HG02642 (cell line): ENCODE results near the gene RNF128.

Experiments
- ATAC-seq: cut with Tn5 transposase; IDR thresholded peaks from one replicate; pipeline ENCODE4 v1.9.1; 2021; ENCODE audit warnings: mild to moderate bottlenecking; ENCODE audit not compliant: unreplicated experiment, poor library complexity

RNF128 gene, protein sequence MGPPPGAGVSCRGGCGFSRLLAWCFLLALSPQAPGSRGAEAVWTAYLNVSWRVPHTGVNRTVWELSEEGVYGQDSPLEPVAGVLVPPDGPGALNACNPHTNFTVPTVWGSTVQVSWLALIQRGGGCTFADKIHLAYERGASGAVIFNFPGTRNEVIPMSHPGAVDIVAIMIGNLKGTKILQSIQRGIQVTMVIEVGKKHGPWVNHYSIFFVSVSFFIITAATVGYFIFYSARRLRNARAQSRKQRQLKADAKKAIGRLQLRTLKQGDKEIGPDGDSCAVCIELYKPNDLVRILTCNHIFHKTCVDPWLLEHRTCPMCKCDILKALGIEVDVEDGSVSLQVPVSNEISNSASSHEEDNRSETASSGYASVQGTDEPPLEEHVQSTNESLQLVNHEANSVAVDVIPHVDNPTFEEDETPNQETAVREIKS

DNA sequence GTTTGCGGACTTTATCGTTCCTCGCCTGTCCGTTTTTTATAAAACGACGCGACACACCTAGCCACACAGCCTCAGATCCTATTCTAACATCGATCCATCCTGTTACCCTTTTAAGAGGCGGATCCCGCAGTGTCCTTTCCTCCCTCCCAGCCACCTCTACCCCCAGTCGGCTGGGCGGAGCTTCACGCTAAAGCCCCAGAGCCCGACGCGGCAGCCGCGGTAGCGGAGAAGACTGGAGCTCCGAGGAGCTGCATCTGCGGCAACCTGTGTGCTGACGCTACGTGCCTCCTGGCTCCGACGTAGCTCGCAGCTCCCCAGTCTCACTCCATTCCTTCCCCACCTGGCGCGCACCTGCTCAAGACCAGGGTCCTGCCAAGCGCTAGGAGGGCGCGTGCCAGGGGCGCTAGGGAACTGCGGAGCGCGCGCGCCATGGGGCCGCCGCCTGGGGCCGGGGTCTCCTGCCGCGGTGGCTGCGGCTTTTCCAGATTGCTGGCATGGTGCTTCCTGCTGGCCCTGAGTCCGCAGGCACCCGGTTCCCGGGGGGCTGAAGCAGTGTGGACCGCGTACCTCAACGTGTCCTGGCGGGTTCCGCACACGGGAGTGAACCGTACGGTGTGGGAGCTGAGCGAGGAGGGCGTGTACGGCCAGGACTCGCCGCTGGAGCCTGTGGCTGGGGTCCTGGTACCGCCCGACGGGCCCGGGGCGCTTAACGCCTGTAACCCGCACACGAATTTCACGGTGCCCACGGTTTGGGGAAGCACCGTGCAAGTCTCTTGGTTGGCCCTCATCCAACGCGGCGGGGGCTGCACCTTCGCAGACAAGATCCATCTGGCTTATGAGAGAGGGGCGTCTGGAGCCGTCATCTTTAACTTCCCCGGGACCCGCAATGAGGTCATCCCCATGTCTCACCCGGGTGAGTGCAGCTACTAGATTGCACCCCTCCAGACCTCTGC, at the start of gene RNF128:
Gene RNF128, plus strand, starts transcription at position 217 of the 953 bp plus-strand sequence. Its CDS starts 213 bp downstream, at position 430.
- ATAC-seq: no peak

DNA sequence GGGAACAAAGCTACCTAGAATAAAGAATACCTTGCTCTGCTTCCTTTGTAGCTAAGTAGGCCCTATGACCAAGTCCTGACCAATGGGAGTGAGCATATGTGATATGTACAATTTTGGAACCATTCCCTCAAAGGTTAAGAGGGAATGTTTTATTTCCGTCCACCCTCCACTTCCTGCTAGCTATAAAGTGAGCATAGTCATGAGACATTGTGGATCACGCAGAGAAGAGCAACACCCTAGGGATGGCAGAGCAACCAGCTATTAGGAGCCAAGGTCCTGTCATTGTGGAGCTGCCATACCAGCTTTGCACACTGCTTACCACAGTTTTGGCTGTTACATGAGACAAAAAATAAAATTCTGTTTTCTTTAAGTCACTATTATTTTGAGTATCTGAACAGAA, 45.8 kb upstream of the RNF128 start:
- ATAC-seq: no peak

DNA sequence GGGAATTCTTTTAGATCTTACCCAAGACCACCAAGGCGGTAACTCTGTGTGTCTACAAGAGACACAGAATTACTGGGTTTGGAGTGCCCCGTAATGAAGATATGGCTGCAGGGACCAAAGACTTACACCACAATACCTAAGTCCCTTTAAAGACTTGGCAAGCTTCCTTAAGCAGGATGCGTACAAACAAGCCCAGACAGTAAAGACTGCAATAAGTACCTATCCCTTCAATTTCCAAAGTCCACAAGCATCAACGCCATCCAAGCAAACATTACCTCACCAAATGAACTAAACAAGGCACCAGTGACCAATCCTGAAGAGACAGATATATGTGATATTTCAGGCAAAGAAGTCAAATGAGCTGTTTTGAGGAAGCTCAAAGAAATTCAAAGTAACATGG, 42.3 kb upstream of the RNF128 start:
- ATAC-seq: no peak

DNA sequence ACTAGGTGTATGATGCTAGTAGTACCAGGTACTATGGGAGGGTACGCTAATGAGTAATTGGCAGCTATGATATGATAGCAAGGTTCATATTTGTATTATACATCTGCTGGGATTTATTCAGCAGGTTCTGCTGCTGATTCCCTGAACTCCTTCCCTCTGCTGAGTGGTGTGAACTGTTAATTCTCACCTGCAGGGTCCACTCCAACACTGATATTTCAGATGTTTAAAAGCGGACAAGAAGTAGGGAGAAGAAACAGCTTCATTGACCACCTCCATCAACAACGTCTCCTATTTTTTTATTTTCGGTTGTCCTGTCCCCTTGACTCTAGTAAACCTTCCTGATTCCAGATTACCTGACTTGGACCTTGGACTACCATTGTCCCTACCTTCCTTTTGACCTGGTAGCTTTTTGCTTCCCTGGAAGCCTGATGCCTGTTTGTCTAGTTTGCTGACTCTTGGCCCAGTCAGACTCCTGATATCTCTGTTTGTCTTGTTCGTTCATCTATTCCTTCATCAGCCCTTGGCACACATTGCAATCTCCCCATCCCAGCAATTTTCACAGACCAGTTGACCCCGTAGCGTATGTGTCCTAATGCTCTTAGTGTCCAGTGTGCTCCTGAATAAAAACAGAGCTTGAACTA, 34.0 kb upstream of the RNF128 start:
- no peak for ATAC-seq

DNA sequence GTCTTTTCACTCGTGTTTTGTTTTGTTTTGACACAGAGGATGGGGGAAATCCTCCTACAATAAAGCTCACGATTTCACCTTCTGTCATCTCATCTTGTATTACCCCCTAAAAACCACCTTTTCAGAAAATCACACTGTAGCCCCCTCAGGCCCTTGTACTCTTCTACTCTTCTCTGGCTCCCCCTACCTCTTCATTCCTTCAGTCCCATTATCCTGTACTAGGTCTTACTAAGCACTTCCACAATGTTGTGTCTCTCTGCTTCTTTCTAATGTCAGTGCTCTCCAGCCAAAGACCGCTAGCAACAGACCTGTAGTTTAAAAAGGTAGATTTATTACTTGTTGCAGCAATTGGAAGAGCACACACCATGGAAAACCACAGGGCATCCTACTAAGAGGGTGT, 30.0 kb upstream of the RNF128 start:
- ATAC-seq: no peak

DNA sequence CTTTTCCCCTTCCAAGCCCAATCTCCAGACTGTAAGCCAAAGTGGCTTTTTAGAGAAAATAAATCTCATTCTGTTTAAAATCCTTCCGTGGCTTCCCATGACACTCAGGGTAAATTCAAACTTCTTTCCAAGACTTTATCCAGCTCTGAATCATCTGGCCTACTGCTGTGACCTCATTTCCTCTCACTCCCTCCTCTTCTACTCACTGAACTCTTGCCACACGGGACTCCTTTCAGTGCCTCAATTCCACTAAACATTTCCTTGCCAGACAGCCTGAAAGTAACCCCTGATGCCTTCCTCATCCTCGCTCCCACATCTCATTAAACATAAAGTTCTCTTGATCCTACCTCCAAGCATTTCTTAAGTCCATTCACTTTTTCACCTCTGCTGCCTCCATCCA, 27.8 kb upstream of the RNF128 start:
- no peak for ATAC-seq

DNA sequence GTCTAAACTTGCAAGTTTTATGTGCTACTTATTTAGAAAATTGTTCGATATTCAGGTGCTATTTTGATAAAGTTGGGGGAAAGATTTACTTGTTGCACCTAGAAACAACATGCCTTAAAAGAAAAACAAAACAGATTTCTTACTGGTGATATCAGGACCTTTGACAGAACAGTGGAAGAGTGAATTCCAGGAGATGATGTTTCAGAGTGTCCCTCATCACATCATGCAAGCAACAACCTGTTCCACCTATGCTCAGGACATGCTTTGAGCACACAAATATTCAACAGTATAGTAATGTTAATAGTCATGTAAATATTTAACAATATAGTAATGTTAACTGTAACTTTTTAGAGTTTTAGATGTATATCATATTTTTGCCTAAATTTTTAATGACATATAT, 23.9 kb upstream of the RNF128 start:
- no peak for ATAC-seq

DNA sequence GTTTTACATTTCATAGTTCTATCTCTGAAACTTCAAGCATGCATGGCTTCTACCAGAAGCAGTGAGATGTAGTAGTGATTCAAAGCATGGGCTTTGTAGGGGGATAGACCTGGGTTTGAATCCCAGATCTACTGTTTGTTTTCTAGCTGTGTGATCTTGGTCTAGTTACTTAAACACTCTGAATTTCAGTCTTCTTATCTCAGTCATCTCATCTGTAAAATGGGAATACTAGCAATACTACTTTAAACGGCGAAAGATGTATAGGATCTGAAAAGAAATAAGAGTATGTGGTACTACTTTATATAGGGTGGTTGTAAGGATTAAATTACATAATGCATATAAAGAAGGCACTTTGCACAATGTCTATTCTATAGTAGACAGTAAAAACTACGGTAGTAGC, 20.0 kb upstream of the RNF128 start:
- no peak for ATAC-seq

DNA sequence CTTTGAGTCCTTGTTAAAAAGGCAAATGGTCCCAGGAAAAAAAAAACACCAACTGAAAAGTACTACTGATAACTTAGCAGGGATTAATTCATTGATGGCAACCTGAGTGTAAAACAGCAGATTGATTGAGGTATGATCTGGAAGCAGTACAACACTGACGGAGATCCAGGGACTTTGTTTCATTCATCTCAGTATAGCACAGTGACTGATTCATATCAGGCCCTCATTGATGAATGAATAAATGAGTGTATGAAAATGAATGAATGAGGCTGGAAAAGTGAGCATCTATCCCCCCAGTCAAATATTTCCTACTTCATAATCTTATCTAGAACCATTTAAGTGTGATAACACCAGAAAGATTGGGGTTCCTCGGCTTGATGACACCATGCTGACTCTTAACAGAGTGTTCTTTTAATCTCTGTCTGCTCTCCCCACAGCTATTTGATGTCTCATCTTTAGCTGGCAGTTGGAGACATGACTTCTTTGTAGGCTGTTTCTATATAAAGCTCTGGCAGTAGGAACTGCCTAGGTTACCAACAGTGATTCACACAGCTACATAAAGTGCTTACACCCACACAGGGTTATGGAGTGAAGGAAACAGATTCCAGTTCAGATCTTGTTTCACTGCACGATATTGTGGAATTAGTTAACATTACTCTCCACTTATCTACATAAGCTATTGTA, 18.6 kb upstream of the RNF128 start:
- ATAC-seq: no peak

DNA sequence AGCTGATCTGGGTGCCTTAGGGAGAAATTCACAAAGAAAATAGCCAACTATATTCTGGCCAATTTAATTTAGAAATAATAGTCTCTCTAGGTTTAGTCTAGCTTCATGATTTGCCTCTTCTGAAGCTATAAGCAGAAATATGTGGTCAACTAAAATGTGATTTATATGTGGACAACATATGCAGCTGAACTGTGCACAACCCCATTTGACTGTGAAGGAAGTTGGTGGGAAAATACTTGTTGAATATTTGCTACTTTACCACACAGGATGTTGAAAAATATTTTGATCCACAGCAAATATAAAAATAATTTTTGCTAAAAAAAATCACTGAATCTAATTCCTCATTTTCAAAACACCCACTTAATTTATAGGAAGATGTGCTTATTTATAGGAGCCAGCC, 15.7 kb upstream of the RNF128 start:
- ATAC-seq: no peak

DNA sequence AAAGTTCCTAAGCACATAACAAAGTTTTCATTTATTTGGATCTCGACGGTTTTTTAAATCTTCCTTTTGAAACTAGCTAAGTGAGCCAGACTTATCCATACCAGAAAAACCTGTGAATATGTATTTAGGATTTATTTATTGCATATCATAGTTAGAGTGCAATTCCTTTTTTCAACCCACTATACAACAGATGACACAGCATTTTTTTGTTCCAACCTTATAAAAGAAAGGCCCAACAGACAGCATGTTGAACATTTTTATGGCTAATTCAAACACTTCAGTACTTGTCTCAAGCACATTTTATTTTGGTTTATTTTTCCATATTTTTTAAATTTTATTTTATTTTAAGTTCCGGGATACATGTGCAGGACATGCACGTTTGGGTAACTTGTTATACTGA, 15.1 kb upstream of the RNF128 start:
- ATAC-seq: no peak

DNA sequence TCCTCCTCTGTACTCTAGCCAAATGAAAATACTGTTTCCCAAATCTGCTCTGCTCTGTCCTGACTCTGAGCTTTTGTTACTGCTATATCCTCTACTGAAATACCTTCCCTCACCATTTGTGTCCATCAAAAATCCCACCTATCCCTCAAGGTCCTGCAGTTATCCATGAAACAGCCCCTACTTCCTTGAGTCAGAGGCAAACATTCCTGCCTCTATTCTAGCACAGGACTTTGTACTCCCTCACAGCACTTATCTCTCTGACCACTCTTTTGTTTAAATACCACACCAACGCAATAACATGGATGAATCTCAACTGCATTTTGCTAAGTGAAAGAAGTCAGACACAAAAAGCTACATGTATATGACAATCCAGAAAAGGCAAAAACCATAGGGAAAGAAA, 10.5 kb upstream of the RNF128 start:
- no peak for ATAC-seq

DNA sequence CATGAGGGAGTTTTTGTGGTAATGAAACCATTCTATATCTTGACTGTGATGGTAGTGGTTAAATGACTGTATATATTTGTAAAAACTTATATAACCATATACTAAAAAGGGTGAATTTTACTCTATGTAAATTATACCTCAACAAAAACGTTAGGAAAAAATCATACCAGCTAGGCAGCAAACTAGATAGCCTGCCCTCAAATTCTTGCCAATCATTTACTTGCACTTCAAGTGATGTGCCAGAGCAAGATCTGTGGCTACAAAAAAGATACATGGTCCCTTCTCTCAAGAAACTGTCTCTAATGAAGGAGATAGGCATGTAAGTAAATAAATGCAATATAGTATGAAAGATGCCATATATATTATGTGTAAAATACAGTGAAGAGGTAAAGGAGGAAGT, 10.0 kb upstream of the RNF128 start:
- ATAC-seq: no peak

DNA sequence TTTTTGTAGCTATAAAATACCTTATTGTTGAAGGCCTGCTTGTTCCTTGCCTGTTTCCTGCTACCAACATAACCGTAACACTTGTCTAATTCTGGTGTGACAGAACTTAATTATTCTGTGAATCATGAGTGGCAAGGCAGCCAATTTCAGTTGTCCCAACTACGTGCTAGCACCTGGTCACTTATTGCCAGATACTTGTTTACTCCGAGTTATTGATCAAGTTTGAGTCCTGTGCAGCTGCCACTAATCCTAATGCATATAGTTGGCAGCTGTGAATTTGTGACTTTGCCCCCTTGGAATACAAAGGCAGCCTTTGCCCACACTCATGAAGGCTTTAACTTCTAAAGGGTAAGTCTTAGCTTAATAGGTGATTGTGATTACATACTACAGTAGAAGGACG, 7.8 kb upstream of the RNF128 start:
- no peak for ATAC-seq

DNA sequence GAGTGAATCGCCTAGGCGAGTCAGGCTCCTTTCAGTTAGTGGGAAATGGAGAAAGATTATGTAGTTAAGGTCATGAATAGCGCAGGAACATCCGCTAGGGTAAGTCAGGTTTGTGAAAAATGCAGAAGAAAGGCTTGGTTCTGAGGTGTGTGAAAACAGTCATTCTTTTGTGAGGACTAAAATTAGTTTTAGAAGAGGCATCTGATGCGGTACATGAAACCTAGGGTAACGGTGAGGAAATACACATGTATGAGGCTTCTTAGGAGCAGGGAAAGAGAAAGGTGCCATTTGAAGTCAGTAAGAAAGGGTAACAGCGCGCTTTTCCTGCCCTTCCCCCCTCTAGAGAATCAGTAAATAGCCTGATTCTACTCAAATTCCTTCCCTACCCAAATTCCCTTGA, 570 bp upstream of the RNF128 start:
- ATAC-seq: no peak

DNA sequence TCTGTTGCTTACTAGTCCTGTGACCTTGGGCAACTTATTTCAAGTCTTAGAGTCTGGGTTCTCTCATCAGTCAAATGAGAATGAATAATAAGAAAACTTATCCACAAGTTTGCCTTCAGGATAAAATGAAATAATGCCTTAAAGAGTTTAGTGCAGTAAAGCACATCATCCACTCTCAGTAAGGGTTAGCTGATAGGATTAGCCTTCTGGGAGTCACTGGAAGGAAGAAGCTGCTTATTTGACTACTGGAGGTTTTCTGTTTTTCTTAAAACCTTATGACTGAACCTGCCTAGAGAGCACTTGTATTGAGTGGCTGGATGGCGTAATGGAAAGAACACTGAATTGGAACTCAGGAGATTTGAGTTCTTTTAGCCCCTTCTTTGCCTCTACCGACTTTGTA, 1.8 kb downstream of the RNF128 start:
- ATAC-seq: no peak

DNA sequence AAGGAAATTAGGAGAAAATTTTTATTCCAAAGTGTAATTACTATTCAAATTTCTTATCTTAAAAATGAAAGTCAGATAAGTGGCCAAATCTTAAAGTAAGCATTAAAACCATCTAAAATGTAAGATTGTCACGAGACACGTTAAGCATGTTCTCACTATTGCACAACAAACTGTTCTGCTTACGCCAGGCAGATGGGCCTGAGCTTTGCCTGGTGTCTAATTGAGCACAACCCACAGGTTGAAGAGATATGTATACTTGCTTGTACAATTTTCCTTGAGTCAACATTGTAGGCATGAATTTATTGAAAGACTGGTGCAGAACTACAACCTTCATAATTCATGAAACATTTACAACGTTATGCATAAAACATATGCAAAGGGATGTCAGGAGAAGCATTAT, 3.9 kb downstream of the RNF128 start:
- no peak for ATAC-seq

DNA sequence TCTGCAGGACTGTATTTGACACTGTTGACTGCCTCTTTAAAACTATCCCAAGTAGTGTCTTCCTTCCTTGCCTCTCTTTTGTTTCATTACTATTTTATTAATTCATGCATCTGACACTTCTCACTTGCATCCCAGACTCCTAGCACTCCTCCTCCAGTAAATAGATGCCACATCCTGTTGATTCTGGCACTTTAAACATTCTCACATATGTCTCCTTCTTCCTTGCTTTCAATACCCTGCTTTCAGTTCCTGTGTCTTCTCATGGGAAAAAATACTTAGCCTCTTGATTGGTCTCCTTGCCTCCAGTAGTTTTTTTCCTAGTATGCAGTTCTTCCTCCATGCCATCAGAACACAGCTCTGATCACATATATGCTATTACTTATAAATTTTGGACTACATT, 5.1 kb downstream of the RNF128 start:
- no peak for ATAC-seq

DNA sequence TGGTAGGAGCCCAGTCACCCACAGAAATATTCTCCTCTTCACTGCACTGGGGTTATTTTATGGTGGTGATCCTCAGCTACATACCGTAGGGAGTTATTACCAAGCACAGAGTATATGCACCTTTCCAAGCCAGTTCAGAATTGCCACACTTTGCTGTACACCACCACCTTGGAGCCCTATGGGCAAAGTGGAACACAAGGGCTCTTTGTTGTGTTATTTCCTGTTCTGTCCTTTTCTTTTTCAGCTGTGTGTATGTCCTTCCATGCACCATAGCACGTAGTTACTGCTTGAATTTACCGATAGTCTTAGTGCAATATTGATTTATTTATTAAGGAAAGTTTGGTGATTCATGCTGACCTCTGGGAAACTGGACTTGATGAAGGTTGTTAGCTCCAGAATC, 8.3 kb downstream of the RNF128 start:
- ATAC-seq: no peak

DNA sequence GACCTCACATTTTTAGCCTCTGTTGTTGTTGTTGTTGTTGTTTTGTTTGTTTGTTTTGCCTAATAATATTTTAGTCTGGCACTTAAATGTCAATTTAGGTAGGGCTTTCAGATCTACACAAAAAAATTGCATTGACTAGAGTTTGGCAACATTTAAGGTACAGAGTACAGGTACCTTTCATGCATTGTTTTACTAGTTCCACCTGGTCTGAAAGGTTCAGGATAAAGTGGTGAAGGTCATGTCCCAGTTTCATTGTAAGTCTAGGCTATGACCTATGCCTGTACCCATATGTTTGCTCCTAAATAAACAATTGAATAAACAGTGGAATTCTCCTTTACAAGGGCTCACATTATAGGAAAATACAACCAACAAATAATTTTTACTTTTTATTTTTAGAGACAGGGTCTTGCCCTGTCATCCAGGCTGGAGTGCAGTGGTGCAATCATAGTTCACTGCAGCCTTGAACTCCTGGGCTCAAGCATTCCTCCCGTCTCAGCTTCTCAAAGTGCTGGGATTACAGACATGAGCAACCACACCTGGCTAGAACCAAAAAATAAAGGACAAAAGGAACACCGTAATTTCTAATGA, 13.8 kb downstream of the RNF128 start:
- no peak for ATAC-seq
